ENCODE measurements around the gene CDHR3.

GRCh38 chr7:106018566-106019469, 55.8 kb downstream of the CDHR3 start:
- TF ChIP-seq, protein P1, sequence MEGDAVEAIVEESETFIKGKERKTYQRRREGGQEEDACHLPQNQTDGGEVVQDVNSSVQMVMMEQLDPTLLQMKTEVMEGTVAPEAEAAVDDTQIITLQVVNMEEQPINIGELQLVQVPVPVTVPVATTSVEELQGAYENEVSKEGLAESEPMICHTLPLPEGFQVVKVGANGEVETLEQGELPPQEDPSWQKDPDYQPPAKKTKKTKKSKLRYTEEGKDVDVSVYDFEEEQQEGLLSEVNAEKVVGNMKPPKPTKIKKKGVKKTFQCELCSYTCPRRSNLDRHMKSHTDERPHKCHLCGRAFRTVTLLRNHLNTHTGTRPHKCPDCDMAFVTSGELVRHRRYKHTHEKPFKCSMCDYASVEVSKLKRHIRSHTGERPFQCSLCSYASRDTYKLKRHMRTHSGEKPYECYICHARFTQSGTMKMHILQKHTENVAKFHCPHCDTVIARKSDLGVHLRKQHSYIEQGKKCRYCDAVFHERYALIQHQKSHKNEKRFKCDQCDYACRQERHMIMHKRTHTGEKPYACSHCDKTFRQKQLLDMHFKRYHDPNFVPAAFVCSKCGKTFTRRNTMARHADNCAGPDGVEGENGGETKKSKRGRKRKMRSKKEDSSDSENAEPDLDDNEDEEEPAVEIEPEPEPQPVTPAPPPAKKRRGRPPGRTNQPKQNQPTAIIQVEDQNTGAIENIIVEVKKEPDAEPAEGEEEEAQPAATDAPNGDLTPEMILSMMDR (IDR thresholded peaks at IDR 0.05; ENCODE audit: extremely low read depth in 1 of 2, insufficient read depth in 1 of 2, low read depth in 1 of 2, low read length in 2 of 2), result no peak
- no peak for TF ChIP-seq MYC (IDR thresholded peaks at IDR 0.05; ENCODE audit: low read depth, low read length)
- no peak for TF ChIP-seq JUN (IDR thresholded peaks at IDR 0.05; ENCODE audit: borderline replicate concordance, insufficient read depth, insufficient read length, low read depth)
- no peak for TF ChIP-seq POLR2A (IDR thresholded peaks at IDR 0.05; ENCODE audit: low read depth, low read length)
- no peak for TF ChIP-seq POLR2AphosphoS5 (IDR thresholded peaks at IDR 0.05; ENCODE audit: insufficient read depth, low read depth, low read length)
- no peak for TF ChIP-seq MAX (IDR thresholded peaks at IDR 0.05; ENCODE audit: insufficient read depth, insufficient read length)
- no peak for TF ChIP-seq EZH2 (IDR thresholded peaks at IDR 0.05; ENCODE audit: borderline replicate concordance, low read depth, low read length, severe bottlenecking)

Data from endothelial cell of umbilical vein (primary cell).